K562 (cell line): ENCODE data around the gene AGAP3. TPM values are rescaled to one million over a fixed set of nuclear protein-coding genes. Genes with fewer than 3 reads are reported as not detected.
A peak's percentile ranks its signal among the peaks of the same experiment; 100 is the strongest.

Experiments
- CBX8 ChIP-seq: fragments of 200-600 bp; sonication (generic); IDR thresholded peaks from 2 replicates; pipeline ENCODE4 v1.6.1; 2012; ENCODE audit warnings: borderline replicate concordance, mixed run types, low read depth, mild to moderate bottlenecking, moderate library complexity, mixed read lengths, low read length, control low read depth, inconsistent platforms; ENCODE audit not compliant: poor library complexity, severe bottlenecking; ENCODE audit errors: extremely low read depth
- ELF1 ChIP-seq: fragments of 200-800 bp; sonication (Bioruptor generic); IDR thresholded peaks from 2 replicates; pipeline ENCODE4 v1.6.1; 2016; ENCODE audit warnings: missing genetic modification characterization, missing compliant biosample characterization
- GTF2F1 ChIP-seq: IDR thresholded peaks from 2 replicates; pipeline ENCODE4 v1.6.1; 2011; ENCODE audit warnings: low read depth, low read length, improper control_type of control experiment
- MAFK ChIP-seq: IDR thresholded peaks from 2 replicates; pipeline ENCODE4 v1.6.1; 2011; ENCODE audit warnings: low read length, improper control_type of control experiment
- MBD2 ChIP-seq: sonication (generic); IDR thresholded peaks from 2 replicates; pipeline ENCODE4 v1.6.1; 2016; ENCODE audit warnings: low read depth, borderline replicate concordance
- MTA1 ChIP-seq: fragments of 450-650 bp; IDR thresholded peaks from 2 replicates; pipeline ENCODE4 v1.6.1; 2017; ENCODE audit warnings: borderline replicate concordance
- MTF1 ChIP-seq: fragments of 250-450 bp; sonication (Bioruptor Pico); IDR thresholded peaks from 2 replicates; pipeline ENCODE4 v1.9.0; 2021; ENCODE audit warnings: moderate library complexity, mild to moderate bottlenecking, inconsistent platforms, borderline replicate concordance
- NFYB ChIP-seq: IDR thresholded peaks from 2 replicates; pipeline ENCODE4 v1.6.1; 2011; ENCODE audit warnings: mild to moderate bottlenecking, moderate library complexity; ENCODE audit not compliant: insufficient read length; ENCODE audit errors: extremely low read depth
- PHF21A ChIP-seq: fragments of 450-650 bp; IDR thresholded peaks from 2 replicates; pipeline ENCODE4 v1.6.1; 2017; ENCODE audit warnings: low read depth, borderline replicate concordance
- RBM39 ChIP-seq: fragments of 200-400 bp; formaldehyde crosslinking; optimal IDR thresholded peaks from 2 replicates; pipeline ENCODE3; 2018; ENCODE audit warnings: low read depth, low read length
- SMARCB1 ChIP-seq: IDR thresholded peaks from 2 replicates; pipeline ENCODE4 v1.6.1; 2011; ENCODE audit warnings: improper control_type of control experiment, low read depth; ENCODE audit not compliant: insufficient read length
- STAT5A ChIP-seq: IDR thresholded peaks from 2 replicates; pipeline ENCODE4 v1.6.1; 2012; ENCODE audit warnings: low read length, inconsistent platforms, borderline replicate concordance
- TCF7 ChIP-seq: sonication (generic); IDR thresholded peaks from 2 replicates; pipeline ENCODE4 v1.6.1; 2016; ENCODE audit warnings: antibody characterized with exemption, borderline replicate concordance
- U2AF2 ChIP-seq: fragments of 200-400 bp; formaldehyde crosslinking; optimal IDR thresholded peaks from 2 replicates; pipeline ENCODE3; 2017; ENCODE audit warnings: low read depth, mild to moderate bottlenecking, low read length
- ZBED1 ChIP-seq: IDR thresholded peaks from 2 replicates; pipeline ENCODE4 v1.6.1; 2014
- ZNF444 ChIP-seq: fragments of 250-450 bp; sonication (Bioruptor Pico); IDR thresholded peaks from 2 replicates; pipeline ENCODE4 v1.4.0; 2020; ENCODE audit warnings: mild to moderate bottlenecking, moderate library complexity
- ZNF57 ChIP-seq: fragments of 450-650 bp; formaldehyde crosslinking; IDR thresholded peaks from 2 replicates; pipeline ENCODE4 v1.4.0; 2020; ENCODE audit warnings: mild to moderate bottlenecking, moderate library complexity
- polyA plus RNA-seq, 8 experiments: library from polyadenylated mRNA; depleted of rRNA in 4 of 8; stranded (reverse) in 5 of 8; unstranded in 3 of 8; fragments of >200 nt; fragmentation: Nextera tagmentation in 2 of 8; fragmentation: Illumina TruSeq in 1 of 8; extraction: Ambion mirVana in 2 of 8; extraction: Trizol in 1 of 8; gene quantifications; 2 replicates each; pipeline versions ENCODE4 v1.2.1 to v1.2.3, GENCODE V29; 2011 to 2014; ENCODE audit warnings: inconsistent platforms in 1 of 8, missing spikeins in 1 of 8
- total RNA-seq, 7 experiments: library from RNA; depleted of rRNA in 6 of 7; stranded (reverse); fragments of >200 nt in 6 of 7; fragmentation: Illumina TruSeq in 2 of 7; extraction: Trizol in 2 of 7; gene quantifications; 2 replicates each; pipeline versions ENCODE4 v1.2.1 to v1.2.3, GENCODE V29; 2011 to 2021; ENCODE audit warnings: low replicate concordance in 1 of 7
- TF ChIP-seq, protein P1 (sequence below): fragments of 450-650 bp; IDR thresholded peaks from 2 replicates; pipeline ENCODE4 v1.6.1; 2014; ENCODE audit warnings: low read depth, mild to moderate bottlenecking, moderate library complexity, borderline replicate concordance
- TF ChIP-seq, protein P2 (sequence below), 2 experiments: IDR thresholded peaks; 2 replicates each; pipeline ENCODE4 v1.6.1; 2011; ENCODE audit warnings: borderline replicate concordance in 1 of 2, control low read depth in 1 of 2, low read depth in 1 of 2, low read length in 1 of 2, mild to moderate bottlenecking in 1 of 2, mixed read lengths in 1 of 2, moderate library complexity in 1 of 2; ENCODE audit not compliant: insufficient read depth in 1 of 2, insufficient read length in 1 of 2, poor library complexity in 1 of 2, severe bottlenecking in 1 of 2; ENCODE audit errors: extremely low read depth in 1 of 2
- TF ChIP-seq, protein P3 (sequence below): fragments of 250-450 bp; sonication (Bioruptor Pico); IDR thresholded peaks from 2 replicates; pipeline ENCODE4 v1.5.0; 2021
- TF ChIP-seq, protein P4 (sequence below): fragments of 250-450 bp; sonication (Bioruptor Pico); IDR thresholded peaks from 2 replicates; pipeline ENCODE4 v1.6.1; 2021; ENCODE audit warnings: mild to moderate bottlenecking
- TF ChIP-seq, protein P5 (sequence below): sonication (generic); formaldehyde crosslinking; IDR thresholded peaks from 2 replicates; pipeline ENCODE4 v1.9.0; 2022; ENCODE audit warnings: mild to moderate bottlenecking, missing genetic modification reagents
- TF ChIP-seq, protein P6 (sequence below), 2 experiments: fragments of 250-450 bp in 1 of 2; fragments of 450-650 bp in 1 of 2; sonication (Bioruptor Pico) in 1 of 2; IDR thresholded peaks; 2 replicates each; pipeline versions ENCODE4 v1.6.1 to v1.8.0; 2016 to 2021; ENCODE audit warnings: mild to moderate bottlenecking in 2 of 2, moderate library complexity in 2 of 2, missing compliant biosample characterization in 1 of 2, missing genetic modification characterization in 1 of 2

Gene AGAP3
- total and polyA plus RNA-seq, 9 of the 15 experiments (the other 6 are each of a cell fraction or from before 2014, with no cell fraction given) = 3.4 to 208 (median 62.2) TPM

DNA sequence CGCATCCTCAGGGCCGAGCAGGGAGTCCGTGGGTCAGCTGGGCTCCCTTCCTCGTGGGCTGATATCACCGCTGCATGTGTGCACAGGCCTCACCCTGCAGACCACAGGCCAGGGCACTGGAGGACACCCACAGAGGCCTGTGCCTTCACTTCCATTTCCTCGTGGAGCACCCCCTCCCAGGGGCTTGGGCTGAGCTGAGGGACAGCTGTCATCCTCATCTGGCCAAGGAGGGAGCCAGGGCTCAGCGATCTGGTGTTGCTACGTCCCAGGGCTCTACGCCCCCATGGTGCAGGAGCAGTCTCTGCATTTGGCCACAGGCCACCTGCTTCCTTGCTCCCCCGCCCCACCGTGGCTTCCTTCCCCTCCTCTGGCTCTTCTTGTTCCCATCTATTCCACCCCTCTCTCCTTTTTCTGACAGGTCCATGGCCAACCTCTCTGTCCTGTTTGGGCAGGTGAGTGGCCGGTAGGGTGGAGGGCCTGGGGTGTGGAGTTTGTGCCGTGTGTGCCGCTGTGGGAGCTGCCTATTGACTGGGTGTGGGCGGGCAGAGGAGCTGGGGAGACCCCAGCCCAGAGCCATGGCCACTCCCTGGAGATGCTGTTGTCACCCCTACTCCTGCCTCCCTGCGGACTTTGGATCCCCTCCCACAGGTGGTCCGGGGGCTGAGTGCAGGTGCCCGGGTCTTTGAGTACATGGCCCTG, 46.3 kb upstream of the AGAP3 start (continued):
- no peak for TF ChIP-seq ZNF444
- TF ChIP-seq, protein P1, sequence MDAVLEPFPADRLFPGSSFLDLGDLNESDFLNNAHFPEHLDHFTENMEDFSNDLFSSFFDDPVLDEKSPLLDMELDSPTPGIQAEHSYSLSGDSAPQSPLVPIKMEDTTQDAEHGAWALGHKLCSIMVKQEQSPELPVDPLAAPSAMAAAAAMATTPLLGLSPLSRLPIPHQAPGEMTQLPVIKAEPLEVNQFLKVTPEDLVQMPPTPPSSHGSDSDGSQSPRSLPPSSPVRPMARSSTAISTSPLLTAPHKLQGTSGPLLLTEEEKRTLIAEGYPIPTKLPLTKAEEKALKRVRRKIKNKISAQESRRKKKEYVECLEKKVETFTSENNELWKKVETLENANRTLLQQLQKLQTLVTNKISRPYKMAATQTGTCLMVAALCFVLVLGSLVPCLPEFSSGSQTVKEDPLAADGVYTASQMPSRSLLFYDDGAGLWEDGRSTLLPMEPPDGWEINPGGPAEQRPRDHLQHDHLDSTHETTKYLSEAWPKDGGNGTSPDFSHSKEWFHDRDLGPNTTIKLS = no peak; the same call in 1 of the 2 replicates
- no peak for TF ChIP-seq MAFK
- TF ChIP-seq, protein P2, sequence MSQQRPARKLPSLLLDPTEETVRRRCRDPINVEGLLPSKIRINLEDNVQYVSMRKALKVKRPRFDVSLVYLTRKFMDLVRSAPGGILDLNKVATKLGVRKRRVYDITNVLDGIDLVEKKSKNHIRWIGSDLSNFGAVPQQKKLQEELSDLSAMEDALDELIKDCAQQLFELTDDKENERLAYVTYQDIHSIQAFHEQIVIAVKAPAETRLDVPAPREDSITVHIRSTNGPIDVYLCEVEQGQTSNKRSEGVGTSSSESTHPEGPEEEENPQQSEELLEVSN (IDR thresholded peaks at IDR 0.05; ENCODE audit: borderline replicate concordance in 1 of 2, extremely low read depth in 1 of 2, insufficient read depth in 1 of 2, insufficient read length in 1 of 2, low read depth in 1 of 2, low read length in 1 of 2, poor library complexity in 1 of 2, severe bottlenecking in 1 of 2) = no peak
- TF ChIP-seq, protein P3, sequence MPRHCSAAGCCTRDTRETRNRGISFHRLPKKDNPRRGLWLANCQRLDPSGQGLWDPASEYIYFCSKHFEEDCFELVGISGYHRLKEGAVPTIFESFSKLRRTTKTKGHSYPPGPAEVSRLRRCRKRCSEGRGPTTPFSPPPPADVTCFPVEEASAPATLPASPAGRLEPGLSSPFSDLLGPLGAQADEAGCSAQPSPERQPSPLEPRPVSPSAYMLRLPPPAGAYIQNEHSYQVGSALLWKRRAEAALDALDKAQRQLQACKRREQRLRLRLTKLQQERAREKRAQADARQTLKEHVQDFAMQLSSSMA (CRISPR knock-in tag) = no peak
- no peak for TF ChIP-seq GTF2F1
- TF ChIP-seq ZBED1 = no peak
- TF ChIP-seq TCF7 = no peak
- TF ChIP-seq, protein P4, sequence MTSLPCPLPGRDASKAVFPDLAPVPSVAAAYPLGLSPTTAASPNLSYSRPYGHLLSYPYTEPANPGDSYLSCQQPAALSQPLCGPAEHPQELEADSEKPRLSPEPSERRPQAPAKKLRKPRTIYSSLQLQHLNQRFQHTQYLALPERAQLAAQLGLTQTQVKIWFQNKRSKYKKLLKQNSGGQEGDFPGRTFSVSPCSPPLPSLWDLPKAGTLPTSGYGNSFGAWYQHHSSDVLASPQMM (CRISPR knock-in tag) = no peak
- TF ChIP-seq STAT5A = no peak
- TF ChIP-seq, protein P5, sequence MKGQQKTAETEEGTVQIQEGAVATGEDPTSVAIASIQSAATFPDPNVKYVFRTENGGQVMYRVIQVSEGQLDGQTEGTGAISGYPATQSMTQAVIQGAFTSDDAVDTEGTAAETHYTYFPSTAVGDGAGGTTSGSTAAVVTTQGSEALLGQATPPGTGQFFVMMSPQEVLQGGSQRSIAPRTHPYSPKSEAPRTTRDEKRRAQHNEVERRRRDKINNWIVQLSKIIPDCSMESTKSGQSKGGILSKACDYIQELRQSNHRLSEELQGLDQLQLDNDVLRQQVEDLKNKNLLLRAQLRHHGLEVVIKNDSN (CRISPR knock-in tag) = no peak; the same call in 1 of the 2 replicates
- TF ChIP-seq SMARCB1 = no peak
- no peak for TF ChIP-seq U2AF2
- TF ChIP-seq ZNF57 (CRISPR knock-in tag) = no peak
- no peak for TF ChIP-seq ELF1 (tag)
- TF ChIP-seq PHF21A = no peak
- TF ChIP-seq, protein P6, sequence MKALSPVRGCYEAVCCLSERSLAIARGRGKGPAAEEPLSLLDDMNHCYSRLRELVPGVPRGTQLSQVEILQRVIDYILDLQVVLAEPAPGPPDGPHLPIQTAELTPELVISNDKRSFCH (CRISPR knock-in tag; IDR thresholded peaks at IDR 0.05) = no peak
- TF ChIP-seq, protein P6 (tag; IDR thresholded peaks at IDR 0.05) = no peak; the same call in 1 of the 2 replicates
- TF ChIP-seq CBX8 = no peak
- no peak for TF ChIP-seq MBD2
- TF ChIP-seq MTF1 (CRISPR knock-in tag) = no peak
- peak; percentile 24 for TF ChIP-seq RBM39
- TF ChIP-seq MTA1 = no peak; the same call in 1 of the 2 replicates
- TF ChIP-seq NFYB = no peak
